GM12878 (cell line): ENCODE measurements around the gene ULK4. TPM values are rescaled to one million over a fixed set of nuclear protein-coding genes. Genes with fewer than 3 reads are reported as not detected.
"Not testable (repeated sequence)": the region's sequence is repeated elsewhere in the genome, so short reads cannot be mapped to it uniquely, and the experiment has no call there.

Experiments used
- ATAC-seq: fragments of 200-7000 bp; cut with Tn5 transposase; 3 replicates; pipeline ENCODE4 v1.9.1; 2020; ENCODE audit warnings: mild to moderate bottlenecking, moderate library complexity
- BruUV-seq: library from RNA; stranded (reverse); fragments of 400-500 nt; replicated peaks from 2 replicates; lab custom pipeline; 2021; lab: Mats Ljungman, UMichigan
- CTCF ChIA-PET: fragments of 300-600 bp; sonication (Branson Sonifier 250); formaldehyde crosslinking; extraction: SDS; loops from one replicate; lab custom pipeline; 2021; ENCODE audit warnings: inconsistent platforms; lab: Yijun Ruan, JAX
- POLR2A ChIA-PET: fragments of 350-600 bp; formaldehyde crosslinking; extraction: SDS; loops from one replicate; lab custom pipeline; 2021; ENCODE audit warnings: inconsistent platforms; lab: Charles Lee
- RAD21 ChIA-PET: fragments of 300-600 bp; sonication (Branson Sonifier 250); formaldehyde crosslinking; loops from one replicate; lab custom pipeline; 2023; ENCODE audit warnings: antibody characterized with exemption; ENCODE audit not compliant: unreplicated experiment; lab: Charles Lee
- SMC1A ChIA-PET: fragments of 300-600 bp; sonication (Branson Sonifier 250); formaldehyde crosslinking; loops from one replicate; lab custom pipeline; 2023; ENCODE audit not compliant: unreplicated experiment, uncharacterized antibody; lab: Charles Lee
- DNase-seq: peaks from one replicate; pipeline ENCODE4 v3.0.0-alpha.2; 2011; ENCODE audit warnings: low read depth, low spot score
- FAIRE-seq: peaks from 3 replicates; lab custom pipeline; 2011; peaks lifted over from hg19 to GRCh38; lab: Jason Lieb, UNC
- H2AFZ ChIP-seq: 2 replicates; pipeline ENCODE4 v1.6.0; 2011; ENCODE audit warnings: low read depth, low read length, control low read depth; ENCODE audit not compliant: control insufficient read depth
- H3K27ac ChIP-seq: 2 replicates; pipeline ENCODE4 v1.5.1; 2011; ENCODE audit warnings: control low read depth; ENCODE audit not compliant: control insufficient read depth, insufficient read depth
- H3K27me3 ChIP-seq, 2 experiments: replicated peaks in 1 of 2; 2 replicates each; pipeline versions ENCODE4 v1.6.0 to v1.6.1; 2011; ENCODE audit warnings: low read length in 1 of 2; ENCODE audit not compliant: control insufficient read depth in 2 of 2, insufficient read depth in 2 of 2
- H3K36me3 ChIP-seq, 2 experiments: 2 replicates each; pipeline ENCODE4 v1.5.1; 2011; ENCODE audit warnings: low read length in 1 of 2; ENCODE audit not compliant: control insufficient read depth in 2 of 2, insufficient read depth in 2 of 2
- H3K4me1 ChIP-seq: 2 replicates; pipeline ENCODE4 v1.6.1; 2011; ENCODE audit warnings: mild to moderate bottlenecking, low read length, moderate library complexity, mixed read lengths; ENCODE audit not compliant: control insufficient read depth, insufficient read depth
- H3K4me2 ChIP-seq: 2 replicates; pipeline ENCODE4 v1.6.0; 2011; ENCODE audit warnings: control low read depth; ENCODE audit not compliant: control insufficient read depth, insufficient read depth
- H3K4me3 ChIP-seq: fragments of 200-600 bp; sonication (generic); 2 replicates; pipeline ENCODE4 v1.5.1; 2016
- H3K79me2 ChIP-seq: 2 replicates; pipeline ENCODE4 v1.6.0; 2011; ENCODE audit warnings: low read length; ENCODE audit not compliant: control insufficient read depth, insufficient read depth
- H3K9ac ChIP-seq: 2 replicates; pipeline ENCODE4 v1.8.0; 2011; ENCODE audit warnings: low read length, control low read depth, mixed read lengths; ENCODE audit not compliant: control insufficient read depth, insufficient read depth
- H3K9me3 ChIP-seq: replicated peaks from 3 replicates; pipeline ENCODE4 v1.5.1; 2011; ENCODE audit warnings: mild to moderate bottlenecking, low read length; ENCODE audit not compliant: control insufficient read depth, insufficient read depth
- H4K20me1 ChIP-seq: 2 replicates; pipeline ENCODE4 v1.6.0; 2011; ENCODE audit not compliant: control insufficient read depth, insufficient read depth
- BMI1 ChIP-seq: fragments of 450-650 bp; IDR thresholded peaks from 2 replicates; pipeline ENCODE4 v1.6.1; 2016; ENCODE audit warnings: mild to moderate bottlenecking, moderate library complexity, borderline replicate concordance
- E2F4 ChIP-seq: IDR thresholded peaks from 2 replicates; pipeline ENCODE4 v1.6.1; 2012; ENCODE audit warnings: low read depth, low read length, improper control_type of control experiment
- HDAC6 ChIP-seq: fragments of 200-600 bp; sonication (generic); IDR thresholded peaks from one replicate; pipeline ENCODE4 v1.8.0; 2017; ENCODE audit warnings: antibody characterized with exemption; ENCODE audit not compliant: unreplicated experiment
- MTA3 ChIP-seq: IDR thresholded peaks from 2 replicates; pipeline ENCODE4 v1.6.1; 2012; ENCODE audit warnings: low read length, inconsistent platforms, borderline replicate concordance
- MYC ChIP-seq: IDR thresholded peaks from 2 replicates; pipeline ENCODE4 v1.6.1; 2011; ENCODE audit warnings: mild to moderate bottlenecking, low read length, moderate library complexity, inconsistent platforms; ENCODE audit not compliant: insufficient read depth, insufficient replicate concordance, insufficient read length, severe bottlenecking
- NFYB ChIP-seq: IDR thresholded peaks from 2 replicates; pipeline ENCODE4 v1.6.1; 2011; ENCODE audit warnings: low read depth, mild to moderate bottlenecking, low read length, improper control_type of control experiment, moderate library complexity; ENCODE audit not compliant: insufficient read depth
- POLR2A ChIP-seq: IDR thresholded peaks from 2 replicates; pipeline ENCODE4 v1.6.1; 2011; ENCODE audit warnings: low read depth, mild to moderate bottlenecking, low read length
- RBBP5 ChIP-seq: fragments of 200-600 bp; sonication (generic); conservative IDR thresholded peaks from 2 replicates; pipeline ENCODE4 v1.6.1; 2016
- SREBF1 ChIP-seq: IDR thresholded peaks from 2 replicates; pipeline ENCODE4 v1.6.1; 2012; ENCODE audit warnings: mild to moderate bottlenecking, low read length
- TCF12 ChIP-seq: IDR thresholded peaks from 2 replicates; pipeline ENCODE4 v1.6.1; 2011; ENCODE audit warnings: low read depth, mild to moderate bottlenecking, low read length
- ZBED1 ChIP-seq: IDR thresholded peaks from 2 replicates; pipeline ENCODE4 v1.6.1; 2016; ENCODE audit warnings: borderline replicate concordance
- ZNF207 ChIP-seq: fragments of 450-650 bp; IDR thresholded peaks from 2 replicates; pipeline ENCODE4 v1.6.1; 2014; ENCODE audit warnings: antibody characterized with exemption, mild to moderate bottlenecking, borderline replicate concordance
- WGBS: methylation state at CpG from one replicate; pipeline ENCODE4 v1.1.6; 2016; ENCODE audit warnings: low lambda C conversion rate; ENCODE audit not compliant: insufficient replicate concordance, insufficient coverage; ENCODE audit errors: missing lambda C conversion rate; 5-methylcytosine and 5-hydroxymethylcytosine counted together
- in situ Hi-C: fragments of 300-500 bp; cut with MboI; formaldehyde crosslinking; loops from 9 replicates; pipeline ENCODE4 v1.14.3; 2018; ENCODE audit warnings: mixed read lengths
- intact Hi-C: fragments of 100-400 bp; cut with micrococcal nuclease; formaldehyde crosslinking; loops from one replicate; pipeline ENCODE4 v1.14.2; 2022; ENCODE audit not compliant: unreplicated experiment
- polyA plus RNA-seq, 11 experiments: library from polyadenylated mRNA; depleted of rRNA in 4 of 11; unstranded in 6 of 11; stranded (reverse) in 5 of 11; fragments of >200 nt; fragmentation: Nextera tagmentation in 4 of 11; fragmentation: Illumina TruSeq in 1 of 11; extraction: Ambion mirVana in 4 of 11; extraction: Trizol in 1 of 11; gene quantifications; 1 replicate in 1 of 11; 2 replicates in 10 of 11; pipeline versions ENCODE4 v1.2.1 to v1.2.3, GENCODE V29; 2011 to 2016; ENCODE audit warnings: inconsistent platforms in 2 of 11, missing spikeins in 2 of 11, low read depth in 1 of 11
- total RNA-seq, 4 experiments: library from RNA; depleted of rRNA in 3 of 4; stranded (reverse); fragments of >200 nt in 3 of 4; fragmentation: Illumina TruSeq in 1 of 4; extraction: Trizol in 1 of 4; gene quantifications; 2 replicates each; pipeline versions ENCODE4 v1.2.1 to v1.2.3, GENCODE V29; 2013 to 2021

Gene ULK4
- total and polyA plus RNA-seq, 10 of the 15 experiments (the other 5 are each of a cell fraction or from before 2014, with no cell fraction given): 3.5 to 7.6 (median 6.3) TPM

GRCh38 chr3:41768363-41768762 is 193.5 kb downstream of the ULK4 start:
- no TSS peak for BruUV-seq

GRCh38 chr3:41762867-41763266 is 199.0 kb downstream of the ULK4 start:
- CTCF ChIA-PET, H3K27me3 ChIP-seq, H3K9me3 ChIP-seq, H3K36me3 ChIP-seq, ATAC-seq, FAIRE-seq, in situ Hi-C loops, H3K79me2 ChIP-seq, H3K27ac ChIP-seq, H4K20me1 ChIP-seq, H3K4me1 ChIP-seq, H2AFZ ChIP-seq, H3K9ac ChIP-seq, RAD21 ChIA-PET, H3K4me3 ChIP-seq, DNase-seq, POLR2A ChIA-PET, BruUV-seq, H3K4me2 ChIP-seq, intact Hi-C loops: not testable (repeated sequence)
- SMC1A ChIA-PET: interaction anchor here (1.0 kb wide), 1 partner anchor 54 kb away, joined by 3 read pairs; no protein-coding TSS in a partner anchor
- 75% methylated on average over 7 of the region's 7 CpGs for WGBS

More at GRCh38 chr3:41768363-41768762, 193.5 kb downstream of the ULK4 start:
- in situ Hi-C loops: no loop called here
- no peak for TF ChIP-seq SREBF1
- TF ChIP-seq POLR2A: no peak
- no peak for TF ChIP-seq HDAC6
- TF ChIP-seq MYC: no peak
- TF ChIP-seq E2F4: no peak
- TF ChIP-seq MTA3: no peak
- no peak for TF ChIP-seq ZNF207
- TF ChIP-seq BMI1: no peak
- no peak for TF ChIP-seq ZBED1
- no peak for TF ChIP-seq TCF12
- TF ChIP-seq NFYB: no peak
- TF ChIP-seq RBBP5: no peak
- H2AFZ ChIP-seq: no peak overlapping the region
- DNase-seq: no peak
- no peak overlapping the region for H3K4me3 ChIP-seq
- H3K27me3 ChIP-seq: no peaks in the 10 kb centered on the region
- no peak overlapping the region for H3K9ac ChIP-seq
- SMC1A ChIA-PET: no interaction called here
- H3K4me2 ChIP-seq: no peak overlapping the region
- no peaks in the 10 kb centered on the region for H4K20me1 ChIP-seq
- no peaks in the 10 kb centered on the region for H3K36me3 ChIP-seq
- 63% methylated on average over 1 of the region's 1 CpG for WGBS
- H3K27ac ChIP-seq: no peak overlapping the region
- no peaks in the 10 kb centered on the region for H3K9me3 ChIP-seq
- no peak for FAIRE-seq
- POLR2A ChIA-PET: no interaction called here
- RAD21 ChIA-PET: no interaction called here
- H3K4me1 ChIP-seq: no peaks in the 10 kb centered on the region
- CTCF ChIA-PET: no interaction called here
- no peaks in the 10 kb centered on the region for H3K79me2 ChIP-seq
- intact Hi-C loops: no loop called here
- no peak for ATAC-seq
